Measurements from ENCODE around the gene IDE. TPM values are rescaled to one million over a fixed set of nuclear protein-coding genes. Genes with fewer than 3 reads are reported as not detected.

Gene IDE
- 52.1 and 94.3 TPM in 2 replicates for total RNA-seq (2016; rRNA removed; fragmentation: Illumina TruSeq; extraction: Trizol)
- 11.5 and 14.5 TPM in 2 replicates for total RNA-seq (2016; cell fraction: cytosol; rRNA removed; fragmentation: Illumina TruSeq; extraction: Trizol; ENCODE audit: low read depth)
- total RNA-seq (2016; cell fraction: insoluble cytoplasmic fraction; rRNA removed; fragmentation: Illumina TruSeq; extraction: Trizol), result 52.6 and 85.1 TPM in 2 replicates
- 15.4 and 18.2 TPM in 2 replicates for total RNA-seq (2016; cell fraction: membrane; rRNA removed; fragmentation: Illumina TruSeq; extraction: Trizol)
- total RNA-seq (2016; cell fraction: nucleus; rRNA removed; fragmentation: Illumina TruSeq; extraction: Trizol), result 41.2 and 45.5 TPM in 2 replicates
- 13.0 and 16.1 TPM in 2 replicates for polyA plus RNA-seq (2011; rRNA removed)
- polyA plus RNA-seq (2011; cell fraction: cytosol; rRNA removed), result 5.1 and 6.8 TPM in 2 replicates
- polyA plus RNA-seq (2011; cell fraction: nucleus; rRNA removed), result 10.7 and 12.6 TPM in 2 replicates
- polyA plus RNA-seq (2012), result 12.6 TPM in 2 replicates
- 1.8 and 2.2 TPM in 2 replicates for polyA plus RNA-seq (2016; cell fraction: cytosol; fragmentation: Illumina TruSeq; extraction: Trizol; ENCODE audit: low read depth)
- 39.2 and 41.0 TPM in 2 replicates for polyA plus RNA-seq (2016; cell fraction: insoluble cytoplasmic fraction; fragmentation: Illumina TruSeq; extraction: Trizol; ENCODE audit: low read depth)
- polyA plus RNA-seq (2016; cell fraction: membrane; fragmentation: Illumina TruSeq; extraction: Trizol; ENCODE audit: low read depth), result 7.3 and 7.4 TPM in 2 replicates
- 26.7 and 30.2 TPM in 2 replicates for polyA plus RNA-seq (2016; cell fraction: nucleus; fragmentation: Illumina TruSeq; extraction: Trizol; ENCODE audit: insufficient read depth, low read depth)
- 22.9 and 67.2 TPM in 2 replicates for polyA minus RNA-seq (2011; rRNA and poly(A)+ RNA removed; ENCODE audit: low replicate concordance)
- polyA minus RNA-seq (2011; cell fraction: cytosol; rRNA and poly(A)+ RNA removed), result 20.7 and 20.8 TPM in 2 replicates
- 33.0 and 34.4 TPM in 2 replicates for polyA minus RNA-seq (2011; cell fraction: nucleus; rRNA and poly(A)+ RNA removed)
- Bru-seq, nascent RNA, result percentile 74 among the genes with signal in this experiment
- percentile 79 among the genes with signal in this experiment for BruChase-seq, experiment 1, labeled RNA remaining after a 6-hour chase
- BruChase-seq, experiment 2, labeled RNA remaining after a 2-hour chase, result percentile 78 among the genes with signal in this experiment
- long read RNA-seq, experiment 1, full-length matches to known transcripts, result 3 of 9 reads
- long read RNA-seq, experiment 1, partial matches to known transcripts, result 3 of 9 reads
- long read RNA-seq, experiment 1, other reads (novel, unspliced or antisense), result 3 of 9 reads
- long read RNA-seq, experiment 2, full-length matches to known transcripts, result 4 of 52 reads
- long read RNA-seq, experiment 2, partial matches to known transcripts, result 8 of 52 reads
- long read RNA-seq, experiment 2, other reads (novel, unspliced or antisense), result 40 of 52 reads

DNA sequence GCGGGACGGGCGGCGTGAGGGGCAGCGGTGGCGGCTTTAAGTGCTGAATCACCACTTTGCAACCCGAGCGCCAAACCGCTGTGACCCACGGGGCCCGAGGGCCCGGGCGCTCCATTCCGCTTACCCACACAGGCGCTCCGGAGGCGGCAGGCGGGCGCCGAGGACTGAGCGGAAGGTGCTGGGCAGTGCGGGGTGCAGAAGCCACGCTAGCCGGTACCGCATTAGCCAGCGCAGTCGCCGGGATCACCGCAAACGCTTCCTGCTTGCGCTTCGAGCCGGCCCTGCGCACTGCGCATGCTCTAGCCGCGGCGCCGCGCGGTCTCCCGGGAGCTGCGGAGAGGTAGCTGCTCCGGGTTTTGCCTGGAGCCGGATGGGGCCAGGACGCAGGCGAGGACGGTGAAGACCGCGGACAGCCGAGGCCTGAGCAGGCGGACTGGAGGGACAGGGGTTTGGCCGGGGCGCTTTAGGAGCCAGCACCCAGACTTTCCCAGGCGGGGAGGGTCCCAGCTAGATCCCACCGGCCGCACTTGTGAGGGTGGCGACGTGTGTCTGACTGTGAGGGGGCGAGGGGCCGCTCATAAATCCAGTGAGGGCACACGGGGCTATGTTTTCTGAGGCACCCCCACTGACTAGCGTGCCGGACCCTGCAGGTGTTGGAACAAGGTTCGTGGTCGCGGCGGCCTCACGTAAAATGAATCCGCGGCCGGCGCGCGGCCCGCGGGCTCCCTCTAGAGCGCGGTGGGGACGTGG, at the start of gene IDE:
IDE (minus strand) TSS at position 296 of the 750 bp plus-strand sequence; CDS start at position 222, 74 bp downstream.
- peaks cover 40% of the 10 kb centered on the region for H3K4me1 ChIP-seq (ENCODE audit: insufficient read depth, low read length)
- H2AFZ ChIP-seq (ENCODE audit: low read length), result peak within 1 kb of the TSS; percentile 91
- intact Hi-C loops (cut with micrococcal nuclease; ENCODE audit: unreplicated experiment), result loop anchor here (1.0 to 2.0 kb wide), 2 partner anchors 17 to 57 kb away; no protein-coding TSS in a partner anchor
- H3K4me3 ChIP-seq (replicated peaks in 1 of 3; ENCODE audit: insufficient read depth in 1 of 3, low read depth in 2 of 3, low read length in 3 of 3), result peak within 1 kb of the TSS; percentile 69 to 97 (median 96)
- in situ Hi-C loops (cut with HindIII; ENCODE audit: extremely low pct_ligation_motif_present, low pct_unique_long_range_greater_than_20kb), result loop anchor here (5.0 kb wide), 1 partner anchor 52 kb away; no protein-coding TSS in a partner anchor
- H3K9me3 ChIP-seq (ENCODE audit: low read length), result no peaks in the 10 kb centered on the region
- peak; percentile 87 for ATAC-seq
- no peaks in the 10 kb centered on the region; a peak in 1 of 5 replicates for H3K27me3 ChIP-seq (ENCODE audit: control insufficient read depth in 1 of 2, insufficient read depth in 2 of 2, low read length in 2 of 2)
- peaks cover 0 to 6% of the 10 kb centered on the region in 2 experiments; a peak in 2 of 5 replicates for H3K36me3 ChIP-seq (replicated peaks in 1 of 2; ENCODE audit: control insufficient read depth in 1 of 2, insufficient read depth in 2 of 2, low read length in 2 of 2)
- peak within 1 kb of the TSS; percentile 95 for H3K9ac ChIP-seq (ENCODE audit: insufficient read depth, low read depth, low read length)
- CTCF ChIA-PET (ENCODE audit: low intra/inter-chr PET ratio, low total read pairs), result interaction anchor here (0.6 to 2.8 kb wide), 2 partner anchors 21 to 57 kb away, joined by 3 to 38 read pairs; no protein-coding TSS in a partner anchor
- POLR2A ChIA-PET, result interaction anchor here (0.6 to 5.3 kb wide), 12 partner anchors 9 to 283 kb away, joined by 3 to 71 read pairs (median 4); partner anchors contain the start of genes CPEB3, EXOC6, HHEX and KIF11
- no peak for FAIRE-seq
- 1% methylated on average over 16 of the region's 80 CpGs for WGBS (ENCODE audit: low lambda C conversion rate)
- peak within 1 kb of the TSS; percentile 92 for H3K4me2 ChIP-seq (ENCODE audit: low read depth, low read length)
- H4K20me1 ChIP-seq (ENCODE audit: insufficient read depth, low read length), result no peaks in the 10 kb centered on the region
- H3K27ac ChIP-seq (ENCODE audit: extremely low read length, insufficient read depth, low read length), result peak within 1 kb of the TSS; percentile 98
- H3K79me2 ChIP-seq (ENCODE audit: insufficient read depth, low read length), result peaks cover 41% of the 10 kb centered on the region
- TSS peak; percentile 77 for BruUV-seq (replicated peaks)
- peak; percentile 80 for DNase-seq (ENCODE audit: low spot score)
- TF ChIP-seq, protein P1, sequence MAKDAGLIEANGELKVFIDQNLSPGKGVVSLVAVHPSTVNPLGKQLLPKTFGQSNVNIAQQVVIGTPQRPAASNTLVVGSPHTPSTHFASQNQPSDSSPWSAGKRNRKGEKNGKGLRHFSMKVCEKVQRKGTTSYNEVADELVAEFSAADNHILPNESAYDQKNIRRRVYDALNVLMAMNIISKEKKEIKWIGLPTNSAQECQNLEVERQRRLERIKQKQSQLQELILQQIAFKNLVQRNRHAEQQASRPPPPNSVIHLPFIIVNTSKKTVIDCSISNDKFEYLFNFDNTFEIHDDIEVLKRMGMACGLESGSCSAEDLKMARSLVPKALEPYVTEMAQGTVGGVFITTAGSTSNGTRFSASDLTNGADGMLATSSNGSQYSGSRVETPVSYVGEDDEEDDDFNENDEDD (CRISPR knock-in tag; IDR thresholded peaks at IDR 0.05; ENCODE audit: borderline replicate concordance), result 0 out of 2 replicates have a peak, but pooled peaks have one; percentile 50
- TF ChIP-seq AHR (CRISPR knock-in tag; IDR thresholded peaks at IDR 0.05) (peak; percentile 73; the same call in 1 of the 2 replicates), ZNF530 (CRISPR knock-in tag; IDR thresholded peaks at IDR 0.05; ENCODE audit: low read depth) (no peak), ZNF552 (CRISPR knock-in tag; IDR thresholded peaks at IDR 0.05; ENCODE audit: borderline replicate concordance) (no peak; the same call in none of the 2 replicates)
- TF ChIP-seq, protein P2, sequence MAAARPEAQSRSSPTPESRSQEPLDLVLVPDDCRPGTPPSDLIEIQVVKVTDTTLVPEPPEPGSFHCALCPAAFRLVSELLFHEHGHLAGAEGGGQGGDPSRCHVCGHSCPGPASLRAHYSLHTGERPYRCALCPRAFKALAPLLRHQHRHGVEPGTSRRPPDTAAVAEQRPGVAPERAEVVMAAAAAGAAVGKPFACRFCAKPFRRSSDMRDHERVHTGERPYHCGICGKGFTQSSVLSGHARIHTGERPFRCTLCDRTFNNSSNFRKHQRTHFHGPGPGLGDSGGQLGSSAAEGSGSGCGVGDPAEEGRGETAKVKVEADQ (CRISPR knock-in tag; IDR thresholded peaks at IDR 0.05; ENCODE audit: borderline replicate concordance), result peak; percentile 88
- TF ChIP-seq, protein P3, sequence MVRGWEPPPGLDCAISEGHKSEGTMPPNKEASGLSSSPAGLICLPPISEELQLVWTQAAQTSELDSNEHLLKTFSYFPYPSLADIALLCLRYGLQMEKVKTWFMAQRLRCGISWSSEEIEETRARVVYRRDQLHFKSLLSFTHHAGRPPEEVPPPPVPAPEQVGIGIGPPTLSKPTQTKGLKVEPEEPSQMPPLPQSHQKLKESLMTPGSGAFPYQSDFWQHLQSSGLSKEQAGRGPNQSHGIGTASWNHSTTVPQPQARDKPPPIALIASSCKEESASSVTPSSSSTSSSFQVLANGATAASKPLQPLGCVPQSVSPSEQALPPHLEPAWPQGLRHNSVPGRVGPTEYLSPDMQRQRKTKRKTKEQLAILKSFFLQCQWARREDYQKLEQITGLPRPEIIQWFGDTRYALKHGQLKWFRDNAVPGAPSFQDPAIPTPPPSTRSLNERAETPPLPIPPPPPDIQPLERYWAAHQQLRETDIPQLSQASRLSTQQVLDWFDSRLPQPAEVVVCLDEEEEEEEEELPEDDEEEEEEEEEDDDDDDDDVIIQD (CRISPR knock-in tag; IDR thresholded peaks at IDR 0.05; ENCODE audit: low read depth), result no peak

Data from HepG2 (cell line).